Keratinocyte (primary cell): Measurements from ENCODE around the gene THSD8. TPM values are rescaled to one million over a fixed set of nuclear protein-coding genes. Genes with fewer than 3 reads are reported as not detected.

Experiments used
- DNase-seq: peaks from one replicate; pipeline ENCODE4 v3.0.0-alpha.2; 2011; ENCODE audit warnings: low read depth, missing footprints, low spot score
- FAIRE-seq: peaks from 2 replicates; lab custom pipeline; 2011; peaks lifted over from hg19 to GRCh38; lab: Jason Lieb, UNC
- H2AFZ ChIP-seq: 2 replicates; pipeline ENCODE4 v1.6.0; 2012; ENCODE audit warnings: low read length, control low read depth, inconsistent platforms; ENCODE audit not compliant: control insufficient read depth
- H3K27ac ChIP-seq: 2 replicates; pipeline ENCODE4 v1.5.1; 2011; ENCODE audit warnings: low read length; ENCODE audit not compliant: control insufficient read depth, insufficient read depth
- H3K27me3 ChIP-seq: 3 replicates; pipeline ENCODE4 v1.6.0; 2011; ENCODE audit warnings: low read length; ENCODE audit not compliant: control insufficient read depth, insufficient read depth; ENCODE audit errors: extremely low read depth
- H3K36me3 ChIP-seq, 2 experiments: 2 replicates in 1 of 2; 3 replicates in 1 of 2; pipeline ENCODE4 v1.5.1; 2011; ENCODE audit warnings: low read length in 2 of 2, mild to moderate bottlenecking in 1 of 2; ENCODE audit not compliant: control insufficient read depth in 2 of 2, insufficient read depth in 2 of 2; ENCODE audit errors: extremely low read depth in 1 of 2
- H3K4me1 ChIP-seq: 3 replicates; pipeline ENCODE4 v1.5.1; 2011; ENCODE audit warnings: low read length; ENCODE audit not compliant: control insufficient read depth, insufficient read depth; ENCODE audit errors: extremely low read depth
- H3K4me2 ChIP-seq: 3 replicates; pipeline ENCODE4 v1.6.0; 2011; ENCODE audit warnings: low read depth, low read length; ENCODE audit not compliant: control insufficient read depth, insufficient read depth; ENCODE audit errors: extremely low read depth
- H3K4me3 ChIP-seq, 3 experiments: fragments of 200-600 bp in 1 of 3; sonication (generic) in 1 of 3; 2 replicates in 2 of 3; 3 replicates in 1 of 3; pipeline ENCODE4 v1.5.1; 2011 to 2016; ENCODE audit warnings: low read length in 3 of 3, mild to moderate bottlenecking in 3 of 3, control low read depth in 2 of 3, inconsistent platforms in 1 of 3, low read depth in 1 of 3, mixed read lengths in 1 of 3, mixed run types in 1 of 3, moderate library complexity in 1 of 3; ENCODE audit not compliant: control insufficient read depth in 2 of 3, insufficient read depth in 2 of 3; ENCODE audit errors: extremely low read depth in 1 of 3
- H3K79me2 ChIP-seq: 2 replicates; pipeline ENCODE4 v1.6.0; 2012; ENCODE audit warnings: low read length; ENCODE audit not compliant: control insufficient read depth, insufficient read depth
- H3K9ac ChIP-seq: 3 replicates; pipeline ENCODE4 v1.6.0; 2011; ENCODE audit warnings: low read length; ENCODE audit not compliant: control insufficient read depth, insufficient read depth; ENCODE audit errors: extremely low read depth
- H3K9me1 ChIP-seq: 3 replicates; pipeline ENCODE4 v1.6.0; 2011; ENCODE audit warnings: low read length; ENCODE audit not compliant: control insufficient read depth, insufficient read depth; ENCODE audit errors: extremely low read depth
- H3K9me3 ChIP-seq: 2 replicates; pipeline ENCODE4 v1.5.1; 2012; ENCODE audit warnings: low read depth, low read length; ENCODE audit not compliant: control insufficient read depth
- H4K20me1 ChIP-seq: 3 replicates; pipeline ENCODE4 v1.6.0; 2011; ENCODE audit warnings: low read length; ENCODE audit not compliant: control insufficient read depth, insufficient read depth; ENCODE audit errors: extremely low read depth
- CTCF ChIP-seq, 3 experiments: IDR thresholded peaks in 1 of 3; conservative IDR thresholded peaks in 1 of 3; optimal IDR thresholded peaks in 1 of 3; 2 replicates in 2 of 3; 3 replicates in 1 of 3; pipeline versions ENCODE3 to v1.5.1; 2011; ENCODE audit warnings: low read length in 3 of 3, mild to moderate bottlenecking in 3 of 3, moderate library complexity in 2 of 3, control low read depth in 1 of 3, inconsistent platforms in 1 of 3; ENCODE audit not compliant: insufficient read depth in 2 of 3; ENCODE audit errors: extremely low read depth in 1 of 3
- EZH2 ChIP-seq: IDR thresholded peaks from one replicate; pipeline ENCODE4 v1.6.1; 2012; ENCODE audit warnings: inconsistent platforms, mild to moderate bottlenecking, low read length, moderate library complexity
- dilution Hi-C: fragments of 300-500 bp; cut with MboI; formaldehyde crosslinking; loops from one replicate; pipeline ENCODE4 v1.7.0; 2020; ENCODE audit warnings: low sequenced_read_pairs; ENCODE audit not compliant: extremely low pct_ligation_motif_present
- polyA plus RNA-seq, 5 experiments: library from polyadenylated mRNA; depleted of rRNA in 3 of 5; stranded (reverse) in 3 of 5; stranded (forward) in 1 of 5; unstranded in 1 of 5; fragments of >200 nt; gene quantifications; 1 replicate in 1 of 5; 2 replicates in 3 of 5; 3 replicates in 1 of 5; pipeline versions ENCODE4 v1.2.1 to v1.2.3, GENCODE V29; 2011 to 2012; ENCODE audit warnings: missing spikeins in 2 of 5, low read depth in 1 of 5, low replicate concordance in 1 of 5

The THSD8 gene
- polyA plus RNA-seq, 1 donor (not counting 4 experiments of a cell fraction or from before 2014, with no cell fraction given) = 6.6 TPM

GRCh38 chr19:12756150-12756883 is 45.6 kb upstream of the THSD8 start:
- no peak overlapping the region for H2AFZ ChIP-seq
- dilution Hi-C loops = no loop called here
- peaks cover 0 to 1% of the 10 kb centered on the region in 2 experiments for H3K36me3 ChIP-seq
- H3K9me3 ChIP-seq = no peaks in the 10 kb centered on the region
- peaks cover 11% of the 10 kb centered on the region for H3K27me3 ChIP-seq
- H3K9ac ChIP-seq = no peak overlapping the region
- H3K79me2 ChIP-seq = no peaks in the 10 kb centered on the region
- DNase-seq (no peak), FAIRE-seq (no peak)
- H3K4me3 ChIP-seq = no peak overlapping the region
- no peaks in the 10 kb centered on the region for H4K20me1 ChIP-seq
- TF ChIP-seq EZH2 (no peak), CTCF (optimal IDR thresholded peaks at IDR 0.05 in 1 of 3, IDR thresholded peaks at IDR 0.05 in 1 of 3, conservative IDR thresholded peaks at IDR 0.05 in 1 of 3; ENCODE audit: extremely low read depth in 1 of 3, insufficient read depth in 2 of 3, low read length in 3 of 3) (no peak)
- H3K4me2 ChIP-seq = no peak overlapping the region
- peaks cover under 1% of the 10 kb centered on the region for H3K4me1 ChIP-seq
- H3K9me1 ChIP-seq = no peaks in the 10 kb centered on the region
- no peak overlapping the region for H3K27ac ChIP-seq

DNA sequence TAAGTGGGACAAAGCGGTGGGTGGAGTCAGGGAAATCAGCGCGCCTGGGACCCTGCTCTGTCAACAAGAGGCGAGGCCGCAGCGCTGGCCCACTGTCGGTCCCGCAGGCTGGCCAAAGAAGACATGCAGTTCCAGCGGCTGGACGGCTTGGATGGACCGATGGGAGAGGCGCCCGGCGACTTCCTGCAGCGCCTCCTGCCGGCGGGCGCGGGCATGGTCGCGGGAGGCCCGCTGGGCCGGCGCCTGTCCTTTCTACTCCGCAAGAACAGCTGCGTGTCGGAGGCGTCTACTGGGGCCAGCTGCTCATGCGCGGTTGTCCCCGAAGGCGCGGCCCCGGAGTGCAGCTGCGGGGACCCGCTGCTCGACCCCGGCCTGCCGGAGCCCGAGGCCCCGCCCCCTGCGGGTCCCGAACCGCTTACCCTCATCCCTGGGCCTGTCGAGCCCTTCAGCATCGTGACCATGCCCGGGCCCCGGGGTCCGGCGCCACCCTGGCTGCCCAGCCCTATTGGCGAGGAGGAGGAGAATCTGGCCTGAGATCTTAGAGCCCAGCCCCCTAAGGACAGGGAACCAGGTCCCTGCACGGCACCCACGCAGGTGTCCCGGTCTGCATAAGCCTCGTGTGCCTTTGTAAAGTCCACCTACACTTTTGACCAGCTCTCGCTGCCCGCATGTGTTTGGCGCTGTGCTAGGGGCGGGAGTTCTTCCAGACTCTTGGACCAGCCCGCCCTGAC is 44.2 kb upstream of the THSD8 start:
- Histone ChIP-seq H4K20me1 (no peaks in the 10 kb centered on the region), H3K4me1 (no peaks in the 10 kb centered on the region), H3K9ac (peak overlapping the region; percentile 33), H3K79me2 (no peaks in the 10 kb centered on the region), H3K27ac (no peak overlapping the region), H3K9me3 (no peaks in the 10 kb centered on the region), H3K4me3 (peak overlapping the region in 2 of 3 experiments; percentile 12 to 16), H3K9me1 (no peaks in the 10 kb centered on the region), H3K36me3 (peaks cover 0 to 4% of the 10 kb centered on the region in 2 experiments), H3K27me3 (no peaks in the 10 kb centered on the region), H3K4me2 (peak overlapping the region; percentile 37), H2AFZ (peak overlapping the region; percentile 25)
- dilution Hi-C loops = no loop called here
- TF ChIP-seq CTCF (optimal IDR thresholded peaks at IDR 0.05 in 1 of 3, IDR thresholded peaks at IDR 0.05 in 1 of 3, conservative IDR thresholded peaks at IDR 0.05 in 1 of 3; ENCODE audit: extremely low read depth in 1 of 3, insufficient read depth in 2 of 3, low read length in 3 of 3) = peak; percentile 83 to 97 (median 84)
- no peak for TF ChIP-seq EZH2
- no peak for FAIRE-seq
- no peak for DNase-seq
